SIG-M5 treated with dmso at 0.1 percent for 504 hours (cell line): ENCODE data around the gene MARVELD1.
"Not testable (repeated sequence)": the region's sequence is repeated elsewhere in the genome, so short reads cannot be mapped to it uniquely, and the experiment has no call there.

Experiments
- DNase-seq: peaks from one replicate; lab custom pipeline; 2025; ENCODE audit not compliant: unreplicated experiment; lab: John Stamatoyannopoulos, UW

The MARVELD1 gene

DNA sequence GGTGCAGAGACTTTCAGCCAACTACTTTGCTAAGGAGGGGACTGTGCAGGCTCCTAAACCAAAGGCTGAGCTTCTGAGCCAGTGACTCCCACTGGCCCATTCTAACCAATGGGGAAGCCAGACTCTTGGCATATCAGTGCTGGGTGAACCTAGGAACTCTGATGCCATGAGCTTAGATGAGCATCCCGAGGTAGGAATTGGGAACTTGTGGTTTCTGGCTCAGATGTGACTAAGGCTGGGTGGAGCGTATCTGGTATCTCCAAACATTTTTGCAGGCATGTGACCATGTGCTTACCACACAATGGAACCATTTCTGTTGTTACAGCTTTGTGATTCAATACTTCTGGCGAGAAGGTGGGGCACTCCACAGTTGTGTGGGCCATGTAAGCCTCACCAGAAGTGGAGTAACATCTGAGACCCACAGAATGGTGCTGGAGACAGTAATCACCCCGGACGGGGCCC is 23.9 kb upstream of the MARVELD1 start:
- DNase-seq, result peak; percentile 48

DNA sequence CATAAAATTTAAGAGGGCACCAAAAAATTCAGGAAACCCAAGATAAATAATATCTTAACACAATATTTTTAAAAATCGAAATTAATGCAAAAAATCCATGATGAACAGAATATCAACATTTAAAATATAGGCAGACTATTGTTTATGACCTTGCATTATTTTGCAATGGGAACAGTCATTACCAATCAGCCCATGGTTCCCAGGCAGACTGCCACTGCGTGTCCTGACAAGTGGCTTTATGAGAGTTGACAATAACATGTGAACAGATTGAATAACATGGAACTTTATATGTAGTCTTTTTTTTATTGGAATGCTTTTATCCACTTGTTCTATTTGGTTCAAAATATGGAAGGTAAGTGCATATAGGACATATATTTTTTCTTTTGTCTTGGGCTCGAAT is 23.4 kb upstream of the MARVELD1 start:
- no peak for DNase-seq

DNA sequence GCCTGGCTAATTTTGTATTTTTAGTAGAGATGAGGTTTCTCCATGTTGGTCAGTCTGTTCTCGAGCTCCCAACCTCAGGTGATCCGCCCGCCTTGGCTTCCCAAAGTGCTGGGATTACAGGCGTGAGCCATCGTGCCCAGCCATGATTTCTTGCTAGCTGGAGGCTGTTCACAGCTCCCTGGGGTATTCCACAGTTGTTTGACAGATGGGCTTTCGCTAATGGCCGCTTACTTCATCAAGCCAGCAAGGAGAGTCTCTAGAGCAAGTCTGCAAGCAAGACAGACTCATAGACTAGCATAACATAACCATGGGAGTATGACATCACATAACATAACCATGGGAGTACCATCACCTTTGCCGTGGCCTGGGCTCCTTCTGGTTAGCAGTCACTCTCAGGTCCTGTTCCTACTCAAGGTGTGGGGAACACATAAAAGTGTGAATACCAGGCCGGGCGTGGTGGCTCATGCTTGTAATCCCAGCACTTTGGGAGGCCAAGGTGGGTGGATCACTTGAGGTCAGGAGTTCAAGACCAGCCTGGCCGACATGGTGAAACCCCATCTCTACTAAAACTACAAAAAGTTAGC is 15.4 kb upstream of the MARVELD1 start:
- not testable (repeated sequence) for DNase-seq

DNA sequence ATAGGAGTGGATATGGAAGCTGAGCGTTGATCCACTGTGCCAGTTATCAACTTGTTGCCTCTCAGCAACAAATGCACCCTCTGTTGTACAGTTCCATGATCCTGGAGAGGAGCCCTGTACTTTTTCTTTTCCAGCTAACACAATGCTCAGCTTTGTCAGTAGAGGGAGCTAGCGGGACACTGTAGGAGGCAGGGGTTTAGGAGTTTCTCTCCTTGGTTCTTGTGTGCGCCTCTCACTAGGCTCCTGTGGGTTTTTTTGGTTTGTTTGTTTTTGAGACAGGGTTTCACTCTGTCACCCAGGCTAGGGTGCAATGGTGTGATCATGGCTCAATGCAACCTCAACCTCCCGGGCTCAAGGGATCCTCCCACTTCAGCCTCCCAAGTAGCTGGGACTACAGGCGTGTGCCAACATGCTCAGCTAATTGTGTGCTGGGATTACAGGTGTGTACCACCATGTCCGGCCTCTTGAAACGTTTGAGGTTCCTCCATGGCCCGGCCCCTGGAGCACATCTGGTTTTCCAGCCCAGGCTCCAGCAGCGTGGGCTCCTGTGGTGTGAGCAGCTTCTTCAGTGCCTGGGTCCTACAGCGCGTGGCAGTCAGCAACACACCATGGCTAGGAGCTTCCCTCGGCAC is 12.0 kb upstream of the MARVELD1 start:
- peak; percentile 79 for DNase-seq

DNA sequence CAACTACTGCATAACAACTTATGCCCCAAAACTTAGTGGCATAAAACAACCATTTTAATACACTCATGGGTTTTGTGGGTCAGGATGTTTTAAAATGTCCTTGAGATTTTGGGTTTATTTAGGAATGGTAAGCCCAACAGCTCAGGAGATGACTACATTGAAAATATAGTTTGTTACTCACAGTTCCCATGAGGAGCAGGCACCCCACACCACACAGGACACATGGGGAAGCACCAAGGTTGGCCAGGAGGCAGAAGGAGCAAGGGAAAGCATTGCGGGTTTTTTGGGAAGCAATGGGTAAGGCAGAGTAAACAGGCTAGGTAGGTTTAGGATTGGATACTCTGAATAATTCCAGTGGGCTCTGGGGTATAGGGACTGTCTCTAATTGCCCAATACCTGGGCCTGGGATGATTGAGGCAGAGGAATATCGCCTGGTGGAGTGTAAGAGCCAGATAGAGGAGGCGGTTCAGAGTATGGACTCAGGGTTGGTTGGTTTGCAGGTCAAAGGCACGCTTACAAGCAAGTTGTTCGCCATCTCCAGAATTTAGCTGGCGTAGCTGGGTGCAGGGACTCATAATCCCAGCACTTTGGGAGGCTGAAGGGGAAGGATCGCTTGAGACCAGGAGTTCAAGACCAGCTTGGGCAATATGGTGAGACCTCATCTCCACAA is 10.0 kb upstream of the MARVELD1 start:
- no peak for DNase-seq

DNA sequence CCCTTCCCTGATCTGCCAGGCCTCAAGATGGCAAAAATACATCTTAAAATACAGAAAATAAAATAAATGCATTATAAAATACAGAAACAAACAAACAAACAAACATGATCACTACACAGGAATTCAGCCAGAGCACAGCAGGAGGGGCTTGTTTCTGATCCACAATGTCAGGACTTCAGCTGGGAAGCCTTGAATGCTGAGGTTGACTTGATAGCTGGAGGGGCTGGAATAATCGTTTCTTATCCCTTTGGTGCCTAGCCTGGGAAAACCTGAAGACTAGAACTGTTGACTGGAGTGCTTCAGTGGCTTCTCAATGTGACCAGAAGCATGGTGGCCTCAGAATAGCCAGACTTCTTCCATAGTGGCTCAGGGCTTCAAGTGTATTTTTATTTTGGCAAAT is 9.2 kb upstream of the MARVELD1 start:
- DNase-seq, result no peak

DNA sequence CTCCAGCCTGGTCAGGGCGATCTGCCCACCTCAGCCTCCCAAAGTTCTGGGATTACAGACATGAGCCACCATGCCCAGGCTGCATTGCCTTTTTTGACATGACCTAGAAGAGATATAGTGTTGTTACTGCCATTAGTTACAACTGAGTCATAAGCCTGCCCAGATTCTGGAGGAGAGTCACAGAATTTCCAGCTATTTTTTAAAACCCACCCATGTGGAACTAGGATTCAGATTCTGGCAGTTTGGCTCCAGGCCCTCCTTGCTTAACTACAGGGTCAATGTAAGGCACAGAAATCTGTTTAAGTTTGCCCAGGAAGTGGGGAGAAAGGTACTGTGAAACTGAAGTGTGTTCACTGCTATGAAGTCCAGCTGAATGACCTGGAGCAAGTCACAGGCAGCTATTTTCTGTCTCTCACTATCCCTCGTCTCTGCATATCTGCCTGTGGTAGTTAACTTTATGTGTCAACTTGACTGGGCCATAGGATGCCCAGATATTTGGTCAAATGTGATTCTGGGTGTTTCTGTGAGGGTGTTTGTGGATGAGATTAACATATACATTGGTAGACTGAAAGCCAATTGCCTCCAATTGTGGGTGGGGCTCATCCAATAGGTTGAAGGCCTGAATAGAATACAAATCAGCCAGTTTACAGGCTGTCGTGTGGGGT is 8.4 kb upstream of the MARVELD1 start:
- no peak for DNase-seq

DNA sequence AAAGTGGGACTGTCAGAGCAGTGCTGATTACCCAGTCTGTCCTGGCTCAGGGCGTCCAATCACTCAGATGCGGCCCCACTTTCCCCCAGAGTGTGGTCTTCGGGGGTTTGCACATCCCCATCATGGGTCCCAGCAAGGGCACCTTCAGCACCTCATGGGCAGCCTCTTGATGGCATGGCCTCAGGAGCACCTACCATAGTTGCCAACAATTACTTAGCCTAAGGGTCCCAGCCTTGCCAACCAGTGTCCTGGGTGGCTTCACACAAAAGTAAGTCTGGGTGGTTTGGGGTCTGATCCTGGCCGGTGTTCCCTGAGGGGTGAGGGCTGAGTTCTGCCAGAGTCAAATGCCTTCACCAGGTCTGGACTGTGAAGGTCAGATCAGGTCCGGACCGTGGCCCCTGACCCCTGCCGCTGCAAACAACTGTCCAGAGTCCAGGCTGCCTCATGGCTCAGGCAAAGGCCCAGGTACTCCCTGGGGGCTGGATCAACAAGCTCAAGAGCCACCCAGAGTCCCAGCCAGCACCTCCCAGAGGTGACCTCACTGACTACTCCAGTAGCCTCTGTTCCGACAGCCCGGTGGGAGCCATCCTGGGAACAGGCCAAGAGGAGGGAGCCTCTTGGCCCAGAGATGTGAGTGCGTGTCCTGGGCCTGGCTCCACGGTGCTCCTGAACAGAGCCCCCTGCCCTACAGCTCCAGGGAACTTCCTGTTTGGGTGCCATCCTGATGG is 6.2 kb upstream of the MARVELD1 start:
- no peak for DNase-seq

DNA sequence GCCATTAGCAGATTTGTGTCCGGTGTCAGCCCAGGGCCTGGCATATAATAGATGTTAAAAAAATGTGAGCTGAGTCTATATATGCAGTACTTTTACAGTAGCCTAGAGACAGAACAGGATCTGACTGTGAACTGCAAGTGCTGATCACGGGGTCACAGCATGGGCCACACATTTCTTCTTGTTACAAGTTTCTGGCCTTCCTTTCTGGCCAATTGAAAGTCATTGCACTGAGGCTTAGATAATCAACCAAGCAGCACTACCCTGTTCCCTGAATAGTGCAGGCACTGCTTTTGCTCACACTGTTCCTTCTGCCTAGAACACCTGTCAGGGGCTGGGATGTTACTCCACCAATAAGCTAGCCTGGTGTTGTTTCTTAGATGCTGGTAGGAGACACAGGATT is 5.4 kb upstream of the MARVELD1 start:
- DNase-seq, result no peak

DNA sequence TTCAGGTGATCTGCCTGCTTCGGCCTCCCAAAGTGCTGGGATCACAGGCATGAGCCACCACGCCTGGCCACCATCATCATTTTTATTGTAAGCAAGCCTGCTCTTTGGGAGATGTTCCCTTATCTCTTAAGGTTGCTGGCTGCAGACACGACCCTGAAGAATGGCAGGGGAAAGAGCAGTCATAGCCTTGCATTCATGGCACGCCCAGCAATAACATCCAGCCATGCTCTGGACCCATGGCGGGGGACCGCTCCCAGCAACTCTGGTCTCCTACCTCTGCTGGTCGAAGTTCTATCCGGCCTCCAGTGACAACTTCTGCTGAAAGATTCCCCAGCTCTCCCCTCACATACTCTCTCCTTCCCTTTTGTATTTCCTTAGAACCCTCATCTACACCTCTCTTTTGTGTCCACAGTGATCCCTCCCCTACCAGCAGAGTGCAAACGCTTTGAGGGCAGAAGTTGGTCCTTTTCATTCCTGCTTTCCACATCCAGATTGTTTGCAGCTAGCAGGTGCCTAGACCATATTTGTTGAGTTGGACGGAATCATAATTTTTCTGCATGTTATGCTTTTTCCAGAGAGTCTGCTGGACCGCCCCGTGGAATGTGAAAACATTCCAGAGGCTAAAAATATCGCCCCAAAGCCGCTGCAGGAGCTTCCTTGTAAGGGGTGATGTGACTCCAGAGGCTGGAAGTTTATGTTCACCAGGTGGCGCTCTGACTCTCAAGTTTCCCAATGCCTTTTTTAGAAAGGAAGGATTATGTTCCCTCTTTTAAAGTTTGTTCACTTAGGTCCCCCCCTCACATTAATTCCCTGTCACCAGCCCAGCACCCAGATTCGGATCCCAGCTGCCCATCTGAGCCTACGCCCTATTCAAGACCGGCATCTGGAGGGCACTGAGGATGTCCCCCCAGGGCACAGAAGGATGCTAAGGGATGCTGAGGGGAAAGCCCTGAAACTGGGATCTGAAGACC is 4.3 kb upstream of the MARVELD1 start:
- DNase-seq, result peak; percentile 34

DNA sequence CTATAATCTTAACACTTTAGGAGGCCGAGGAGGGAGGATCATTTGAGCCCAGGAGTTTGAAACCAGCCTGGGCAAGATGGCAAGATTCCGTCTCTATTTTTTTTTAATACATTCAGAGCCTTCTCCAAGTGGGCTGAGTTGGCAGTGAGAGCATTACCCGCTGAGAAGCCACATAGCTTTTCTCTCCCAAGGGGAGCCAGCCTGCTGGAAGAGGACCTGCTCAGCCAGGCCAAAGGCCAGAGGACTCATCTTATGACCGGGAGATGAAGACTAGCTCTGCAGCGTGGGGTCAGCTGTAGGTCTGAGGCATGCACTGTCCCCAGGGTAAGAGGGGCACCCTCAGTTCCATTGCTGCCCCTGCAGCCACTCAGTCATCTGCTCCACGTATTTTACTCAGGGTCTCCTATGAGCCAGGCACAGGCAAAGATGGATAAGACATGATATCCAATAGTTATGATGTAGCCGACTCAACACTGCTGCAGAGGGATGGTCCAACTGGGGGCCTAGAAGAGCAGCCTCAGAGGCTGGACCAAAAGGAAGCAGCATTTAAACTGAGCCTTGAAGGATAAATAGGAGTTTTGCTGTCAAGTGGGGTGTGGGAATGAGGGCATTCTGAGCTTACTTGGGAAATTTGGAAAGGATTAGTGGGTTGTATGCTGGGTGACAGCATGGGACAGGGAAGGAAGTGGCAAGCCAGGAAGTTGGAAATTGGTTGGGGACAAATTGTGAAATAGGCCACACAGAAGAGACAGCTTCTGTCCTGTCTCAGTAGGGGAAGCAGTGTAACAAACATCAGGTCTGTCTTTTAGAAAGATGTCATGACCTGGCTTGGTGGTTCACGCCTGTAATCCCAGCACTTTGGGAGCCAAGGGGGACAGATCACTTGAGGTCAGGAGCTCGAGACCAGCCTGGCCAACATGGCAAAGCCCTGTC is 1.6 kb upstream of the MARVELD1 start:
- peak; percentile 3 for DNase-seq

DNA sequence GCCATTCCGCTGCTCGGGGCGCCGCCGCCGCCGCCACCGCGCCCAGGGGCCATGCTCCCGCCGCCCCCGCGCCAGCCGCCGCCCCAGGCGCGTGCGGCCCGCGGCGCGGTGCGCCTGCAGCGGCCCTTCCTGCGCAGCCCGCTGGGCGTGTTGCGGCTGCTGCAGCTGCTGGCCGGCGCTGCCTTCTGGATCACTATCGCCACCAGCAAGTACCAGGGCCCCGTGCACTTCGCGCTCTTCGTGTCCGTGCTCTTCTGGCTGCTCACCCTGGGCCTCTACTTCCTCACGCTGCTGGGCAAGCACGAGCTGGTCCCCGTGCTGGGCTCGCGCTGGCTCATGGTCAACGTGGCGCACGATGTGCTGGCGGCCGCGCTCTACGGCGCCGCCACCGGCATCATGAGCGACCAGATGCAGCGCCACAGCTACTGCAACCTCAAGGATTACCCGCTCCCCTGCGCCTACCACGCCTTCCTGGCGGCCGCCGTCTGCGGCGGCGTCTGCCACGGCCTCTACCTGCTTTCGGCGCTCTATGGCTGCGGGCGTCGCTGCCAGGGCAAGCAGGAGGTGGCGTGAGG is 383 bp downstream of the MARVELD1 start:
- DNase-seq, result peak; percentile 27

DNA sequence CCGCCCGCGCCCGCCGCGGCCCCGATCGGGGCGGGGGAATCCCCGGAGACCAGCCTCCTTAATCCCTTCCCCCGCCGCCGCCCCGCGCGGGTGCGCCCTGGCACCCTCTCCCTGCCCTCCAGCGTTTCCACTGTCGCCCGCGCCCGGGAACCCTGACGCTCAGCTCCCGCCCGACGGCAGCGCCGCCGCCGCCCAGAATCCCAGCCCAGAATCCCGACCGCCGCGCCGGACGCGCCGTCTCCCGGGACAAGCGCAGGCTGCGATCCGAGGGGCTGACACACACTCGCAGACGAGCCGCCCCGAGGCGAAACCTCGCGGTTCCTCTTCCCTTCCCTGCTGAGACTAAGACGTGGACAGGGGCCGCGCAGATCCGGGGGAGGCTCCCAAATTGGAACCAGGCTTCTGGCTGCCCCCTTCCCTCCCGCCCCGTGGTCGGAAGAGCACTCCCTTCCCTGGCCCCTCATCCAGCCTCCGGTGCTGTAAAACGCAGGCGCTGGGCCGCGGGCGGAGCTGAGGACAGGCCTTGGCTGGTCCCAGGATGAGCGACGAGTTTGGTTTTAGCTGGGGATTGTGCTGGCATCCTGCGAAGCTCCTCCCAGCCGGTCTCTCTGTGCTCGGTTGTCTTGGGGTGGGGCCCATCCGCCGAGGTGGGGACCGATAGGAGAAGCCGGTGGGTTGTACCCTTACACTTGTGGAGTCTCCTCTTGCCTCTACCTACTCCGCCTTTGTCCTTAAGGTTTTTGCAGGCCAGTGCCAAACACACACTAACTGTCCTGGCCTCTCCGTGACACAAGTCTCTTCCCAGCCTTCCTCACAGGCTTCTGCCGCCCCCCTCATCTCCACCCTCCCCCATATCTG is 1.1 kb downstream of the MARVELD1 start:
- DNase-seq, result peak; percentile 77

DNA sequence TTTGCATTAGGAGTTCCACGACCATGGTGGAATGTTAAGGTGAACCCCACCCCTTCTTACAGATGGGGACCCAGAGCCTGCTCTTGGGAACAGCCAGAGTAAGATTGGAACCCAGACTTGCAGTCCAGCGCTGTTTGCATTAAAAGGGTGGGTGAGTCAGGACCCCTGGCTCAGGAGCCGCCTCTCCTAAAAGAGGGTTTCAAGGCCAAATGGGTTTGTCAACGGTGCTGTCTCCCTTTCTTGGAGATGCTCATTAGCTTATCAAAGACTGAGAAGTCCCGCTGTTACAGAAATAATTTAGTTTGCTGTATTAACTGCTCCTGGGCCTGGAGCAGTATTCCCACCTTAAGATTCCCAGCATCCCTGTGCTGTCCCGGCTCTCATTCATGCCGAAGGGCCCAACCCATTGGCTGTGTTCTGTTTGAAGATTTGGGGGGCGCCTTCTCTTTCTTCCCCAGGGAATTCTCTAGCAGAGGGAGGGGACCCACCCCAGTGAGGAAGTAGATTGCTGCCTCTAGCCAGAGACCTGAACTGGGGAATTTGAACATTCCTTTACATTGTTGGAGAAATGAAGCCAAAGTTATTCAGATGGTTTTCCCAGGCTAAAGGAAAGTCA is 1.8 kb downstream of the MARVELD1 start:
- no peak for DNase-seq

DNA sequence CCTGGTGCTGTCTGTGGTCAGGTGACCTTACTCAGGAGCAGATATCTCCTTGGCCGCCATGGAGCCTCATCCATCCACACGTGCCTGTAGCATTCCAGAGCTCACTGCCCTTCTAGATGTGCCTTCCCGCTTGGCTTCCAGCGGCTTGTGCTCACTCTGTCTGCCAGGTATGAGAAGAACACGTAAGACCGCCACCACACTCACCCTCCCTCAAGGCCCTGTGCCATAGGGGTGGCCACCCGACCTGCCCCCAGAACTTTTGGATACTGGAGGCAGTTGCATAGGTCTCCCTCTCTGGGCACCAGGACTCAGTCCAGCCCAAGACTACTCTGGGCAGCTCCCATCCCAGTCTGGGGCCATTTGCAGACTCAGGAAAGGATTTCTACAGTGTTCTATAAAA is 4.1 kb downstream of the MARVELD1 start:
- DNase-seq, result no peak

DNA sequence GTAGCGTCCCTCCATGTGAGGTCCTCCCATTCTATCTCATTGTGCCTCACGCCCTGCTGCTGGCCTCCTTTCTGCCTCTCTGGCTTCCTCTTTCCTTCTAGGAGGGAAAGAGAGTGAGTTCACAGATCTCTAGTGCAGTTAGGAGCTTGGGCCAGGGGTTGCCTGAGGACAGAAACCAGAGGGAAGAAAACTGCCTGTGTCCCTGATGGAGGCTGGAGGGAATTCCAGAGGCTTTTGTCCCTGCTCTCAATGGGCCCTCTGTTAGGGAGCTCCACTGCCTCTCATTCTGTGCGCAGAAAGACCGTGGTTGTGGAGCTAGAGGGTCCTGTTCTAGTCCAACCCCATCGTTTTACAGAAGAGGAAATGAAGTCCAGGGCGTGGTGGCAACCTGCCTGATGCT is 4.6 kb downstream of the MARVELD1 start:
- DNase-seq, result peak; percentile 32

DNA sequence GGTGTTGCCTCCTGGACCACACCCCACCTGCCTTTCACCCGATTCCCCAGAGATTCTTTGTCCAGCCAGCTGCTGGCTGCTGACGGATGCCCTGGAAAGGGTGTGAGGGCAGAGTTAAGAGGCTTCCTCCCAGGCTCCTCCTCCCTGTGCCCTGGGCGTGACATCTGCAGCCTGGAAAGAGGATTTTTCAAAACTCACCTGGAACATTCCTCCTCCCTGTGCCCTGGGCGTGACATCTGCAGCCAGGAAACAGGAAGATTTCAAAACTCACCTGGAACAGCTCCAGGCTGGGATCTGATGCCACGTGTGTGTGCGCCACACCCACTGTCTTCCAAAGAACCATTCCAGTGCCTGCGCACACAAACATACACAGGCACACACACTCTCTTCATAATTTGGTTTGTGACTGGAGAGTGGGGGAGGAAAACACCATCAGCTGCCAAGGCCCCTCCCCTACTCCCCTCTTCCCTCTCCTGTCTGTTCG is 5.2 kb downstream of the MARVELD1 start:
- DNase-seq, result peak; percentile 38
